Endothelial cell of umbilical vein (primary cell): ENCODE measurements around the gene B4GALT5.

Source experiments
- EZH2 ChIP-seq: IDR thresholded peaks from 2 replicates; pipeline ENCODE4 v1.6.1; 2012; ENCODE audit warnings: borderline replicate concordance, low read depth, mild to moderate bottlenecking, moderate library complexity, low read length, inconsistent platforms; ENCODE audit not compliant: severe bottlenecking
- MYC ChIP-seq: IDR thresholded peaks from one replicate; pipeline ENCODE4 v1.6.1; 2011; ENCODE audit warnings: mild to moderate bottlenecking, low read depth, low read length
- POLR2A ChIP-seq: IDR thresholded peaks from 2 replicates; pipeline ENCODE4 v1.6.1; 2012; ENCODE audit warnings: low read depth, mild to moderate bottlenecking, control low read depth, low read length
- TF ChIP-seq, protein P1 (sequence below), 2 donors: IDR thresholded peaks; 1 replicate in 1 of 2; 2 replicates in 1 of 2; pipeline ENCODE4 v1.5.1; 2011; ENCODE audit warnings: low read length in 2 of 2, mild to moderate bottlenecking in 2 of 2, moderate library complexity in 2 of 2, control low read depth in 1 of 2, inconsistent platforms in 1 of 2, low read depth in 1 of 2; ENCODE audit not compliant: insufficient read depth in 1 of 2; ENCODE audit errors: extremely low read depth in 1 of 2

DNA sequence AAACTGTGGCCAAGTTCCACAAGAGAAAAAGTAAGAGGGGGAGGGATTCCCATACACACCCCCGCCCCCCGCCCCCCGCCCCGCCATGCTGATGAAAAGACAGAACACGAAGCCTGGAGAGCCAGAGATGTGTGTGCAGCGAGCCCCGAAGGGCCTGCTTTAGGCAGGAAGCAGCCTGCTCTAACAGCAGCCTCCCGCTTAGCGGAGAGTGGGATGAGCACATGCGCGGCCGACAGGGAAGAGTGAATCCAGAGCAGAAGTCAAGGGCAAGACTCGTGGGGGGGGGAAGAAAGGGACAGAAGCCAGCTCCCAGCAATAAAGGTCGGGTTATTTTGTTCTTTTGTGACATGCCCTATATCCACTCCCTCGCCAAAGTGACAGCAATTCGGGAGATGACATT lies 78.5 kb downstream of the B4GALT5 start:
- TF ChIP-seq POLR2A, result no peak
- TF ChIP-seq, protein P1, sequence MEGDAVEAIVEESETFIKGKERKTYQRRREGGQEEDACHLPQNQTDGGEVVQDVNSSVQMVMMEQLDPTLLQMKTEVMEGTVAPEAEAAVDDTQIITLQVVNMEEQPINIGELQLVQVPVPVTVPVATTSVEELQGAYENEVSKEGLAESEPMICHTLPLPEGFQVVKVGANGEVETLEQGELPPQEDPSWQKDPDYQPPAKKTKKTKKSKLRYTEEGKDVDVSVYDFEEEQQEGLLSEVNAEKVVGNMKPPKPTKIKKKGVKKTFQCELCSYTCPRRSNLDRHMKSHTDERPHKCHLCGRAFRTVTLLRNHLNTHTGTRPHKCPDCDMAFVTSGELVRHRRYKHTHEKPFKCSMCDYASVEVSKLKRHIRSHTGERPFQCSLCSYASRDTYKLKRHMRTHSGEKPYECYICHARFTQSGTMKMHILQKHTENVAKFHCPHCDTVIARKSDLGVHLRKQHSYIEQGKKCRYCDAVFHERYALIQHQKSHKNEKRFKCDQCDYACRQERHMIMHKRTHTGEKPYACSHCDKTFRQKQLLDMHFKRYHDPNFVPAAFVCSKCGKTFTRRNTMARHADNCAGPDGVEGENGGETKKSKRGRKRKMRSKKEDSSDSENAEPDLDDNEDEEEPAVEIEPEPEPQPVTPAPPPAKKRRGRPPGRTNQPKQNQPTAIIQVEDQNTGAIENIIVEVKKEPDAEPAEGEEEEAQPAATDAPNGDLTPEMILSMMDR (IDR thresholded peaks at IDR 0.05; ENCODE audit: extremely low read depth in 1 of 2, insufficient read depth in 1 of 2, low read depth in 1 of 2, low read length in 2 of 2), result no peak
- TF ChIP-seq MYC, result no peak
- TF ChIP-seq EZH2, result no peak
